Endodermal cell (in vitro differentiated cells): ENCODE measurements around the gene CAMKK2. TPM values are rescaled to one million over a fixed set of nuclear protein-coding genes. Genes with fewer than 3 reads are reported as not detected.

ENCODE experiments used
- DNase-seq: peaks from one replicate; pipeline ENCODE4 v3.0.0-alpha.2; 2017
- H3K27ac ChIP-seq: 2 replicates; pipeline ENCODE4 v1.5.1; 2013; ENCODE audit warnings: mild to moderate bottlenecking, low read depth, low read length, moderate library complexity
- H3K27me3 ChIP-seq: 2 replicates; pipeline ENCODE4 v1.6.1; 2013; ENCODE audit warnings: mild to moderate bottlenecking, low read length, moderate library complexity; ENCODE audit not compliant: insufficient read depth, control insufficient read depth, poor library complexity, severe bottlenecking
- H3K36me3 ChIP-seq: 2 replicates; pipeline ENCODE4 v1.7.0; 2013; ENCODE audit warnings: mild to moderate bottlenecking, low read length, moderate library complexity; ENCODE audit not compliant: control insufficient read depth, insufficient read depth
- H3K4me1 ChIP-seq: one replicate; pipeline ENCODE4 v1.7.0; 2013; ENCODE audit warnings: low read length; ENCODE audit not compliant: control insufficient read depth, insufficient read depth
- H3K4me3 ChIP-seq: 2 replicates; pipeline ENCODE4 v1.5.1; 2013; ENCODE audit warnings: mild to moderate bottlenecking, low read length, moderate library complexity
- H3K9ac ChIP-seq: 2 replicates; pipeline ENCODE4 v1.6.1; 2013; ENCODE audit warnings: mild to moderate bottlenecking, low read length, moderate library complexity; ENCODE audit not compliant: poor library complexity, severe bottlenecking; ENCODE audit errors: extremely low read depth
- H3K9me3 ChIP-seq: 2 replicates; pipeline ENCODE4 v1.6.1; 2013; ENCODE audit warnings: mild to moderate bottlenecking, low read length, moderate library complexity; ENCODE audit not compliant: control insufficient read depth
- H3K27ac Mint-ChIP-seq: 2 replicates; pipeline ENCODE4 v1.8.0; 2020; ENCODE audit warnings: mixed read lengths
- H3K27me3 Mint-ChIP-seq: 2 replicates; pipeline ENCODE4 v1.8.0; 2021; ENCODE audit warnings: mild to moderate bottlenecking, mixed read lengths; ENCODE audit not compliant: insufficient read depth
- H3K36me3 Mint-ChIP-seq: 2 replicates; pipeline ENCODE4 v1.8.0; 2020; ENCODE audit warnings: low read depth, mixed read lengths
- H3K4me1 Mint-ChIP-seq: 2 replicates; pipeline ENCODE4 v1.8.0; 2020; ENCODE audit warnings: mixed read lengths
- H3K4me3 Mint-ChIP-seq: 2 replicates; pipeline ENCODE4 v1.8.0; 2020; ENCODE audit warnings: mild to moderate bottlenecking, moderate library complexity, mixed read lengths
- H3K9me3 Mint-ChIP-seq: 2 replicates; pipeline ENCODE4 v1.8.0; 2020; ENCODE audit warnings: mild to moderate bottlenecking, mixed read lengths
- CTCF ChIP-seq: fragments of 200-600 bp; sonication (generic); conservative IDR thresholded peaks from 2 replicates; pipeline ENCODE4 v1.5.0; 2021; ENCODE audit warnings: antibody characterized with exemption, mild to moderate bottlenecking
- WGBS, 2 experiments: methylation state at CpG; one replicate each; pipeline versions ENCODE4 v1.1.5 to v1.1.7; 2013; ENCODE audit warnings: missing lambda C conversion rate in 2 of 2, mixed read lengths in 1 of 2; ENCODE audit not compliant: insufficient coverage in 1 of 2, insufficient read length in 1 of 2; 5-methylcytosine and 5-hydroxymethylcytosine counted together
- total RNA-seq, 2 donors: library from RNA; stranded (reverse); fragmentation: NEBNext Ultra II Directional in 1 of 2; extraction: Animal tissue kit (Norgen Biotek cat#: 25700) in 1 of 2; gene quantifications; 2 replicates in 1 of 2; 3 replicates in 1 of 2; pipeline ENCODE4 v1.2.1, GENCODE V29; 2021

The CAMKK2 gene
- total RNA-seq, 2 donors from 2014 or later: 95.8 to 113 TPM

GRCh38 chr12:121304306-121304705 lies 7.8 kb upstream of the CAMKK2 start:
- no peaks in the 10 kb centered on the region for H3K9me3 ChIP-seq
- no peak for TF ChIP-seq CTCF
- no peak overlapping the region for H3K9ac ChIP-seq
- DNase-seq: no peak
- peaks cover 14% of the 10 kb centered on the region for H3K36me3 ChIP-seq
- no peaks in the 10 kb centered on the region for H3K27me3 ChIP-seq
- H3K4me1 Mint-ChIP-seq: no peaks in the 10 kb centered on the region
- no peak overlapping the region for H3K27ac Mint-ChIP-seq
- no peak overlapping the region for H3K4me3 ChIP-seq
- peaks cover 14% of the 10 kb centered on the region for H3K36me3 Mint-ChIP-seq
- H3K9me3 Mint-ChIP-seq: no peaks in the 10 kb centered on the region
- WGBS, 2 experiments: 87 to 90% methylated on average over 3 to 4 of the region's 4 CpGs
- no peaks in the 10 kb centered on the region for H3K27me3 Mint-ChIP-seq
- H3K4me1 ChIP-seq: no peaks in the 10 kb centered on the region
- no peak overlapping the region for H3K4me3 Mint-ChIP-seq
- no peak overlapping the region for H3K27ac ChIP-seq

DNA sequence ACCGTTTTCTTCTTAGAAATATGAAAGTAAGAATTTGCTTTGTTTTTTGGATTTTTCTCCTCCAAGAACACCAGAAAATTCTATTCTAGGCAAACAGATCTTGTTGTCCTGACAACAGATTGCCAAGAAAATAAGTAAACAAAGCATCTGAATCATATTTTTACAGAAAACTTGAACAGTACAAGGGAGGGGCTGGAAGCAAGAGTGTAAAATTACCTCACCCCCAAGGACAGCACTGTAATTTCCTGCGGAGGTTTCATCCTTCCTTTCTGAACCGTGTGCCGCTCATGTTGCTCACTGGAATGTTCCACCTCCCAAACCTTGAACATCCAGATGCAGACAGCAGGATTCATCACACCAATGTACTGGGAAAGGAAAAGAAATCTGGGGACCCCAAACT lies 5.4 kb upstream of the CAMKK2 start:
- no peak for TF ChIP-seq CTCF
- no peaks in the 10 kb centered on the region for H3K9me3 Mint-ChIP-seq
- no peaks in the 10 kb centered on the region for H3K27me3 Mint-ChIP-seq
- Histone ChIP-seq H3K9me3 (no peaks in the 10 kb centered on the region), H3K9ac (no peak overlapping the region), H3K27me3 (no peaks in the 10 kb centered on the region), H3K4me3 (no peak overlapping the region), H3K4me1 (no peaks in the 10 kb centered on the region), H3K36me3 (no peaks in the 10 kb centered on the region), H3K27ac (no peak overlapping the region)
- H3K36me3 Mint-ChIP-seq: no peaks in the 10 kb centered on the region
- H3K4me3 Mint-ChIP-seq: no peak overlapping the region
- H3K27ac Mint-ChIP-seq: no peak overlapping the region
- WGBS, 2 experiments: 96% methylated on average over 3 of the region's 4 CpGs; no CpG with 5 or more reads in 1 of the 2 experiments
- no peak for DNase-seq
- H3K4me1 Mint-ChIP-seq: no peaks in the 10 kb centered on the region

DNA sequence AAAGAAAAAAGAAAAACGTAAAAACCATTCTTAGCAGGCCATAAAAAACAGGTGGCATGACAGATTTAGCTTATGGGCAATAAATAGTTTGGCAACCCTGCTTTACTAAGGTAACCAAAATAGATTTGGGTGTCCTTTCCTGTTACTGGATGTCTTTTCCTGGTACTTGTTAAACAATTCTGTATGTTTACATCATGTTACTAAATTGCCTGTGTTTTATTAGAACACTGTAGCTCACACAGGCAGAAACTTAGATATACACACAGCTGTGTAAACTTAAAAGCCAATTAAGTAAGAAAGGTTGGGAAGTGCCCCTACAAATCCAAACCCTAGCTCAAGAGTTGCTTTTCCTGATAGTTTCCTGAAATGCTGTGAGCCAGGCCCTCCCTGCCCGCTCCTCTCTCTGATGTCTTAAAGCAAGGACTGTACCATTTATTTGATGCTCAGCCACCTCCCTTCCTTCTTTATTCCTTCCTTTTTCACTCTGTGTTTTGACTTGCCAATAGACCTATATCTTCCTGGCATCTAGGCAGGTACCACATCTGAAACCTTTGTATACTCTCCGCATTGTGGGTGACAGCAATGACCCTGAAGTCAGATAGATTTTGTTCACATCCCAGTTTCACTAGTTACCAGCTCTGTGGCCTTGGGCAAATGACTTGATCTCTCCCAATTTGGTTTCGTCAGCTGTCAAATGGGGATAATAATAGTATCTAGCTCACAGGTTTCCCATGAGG lies 3.7 kb upstream of the CAMKK2 start:
- peak; percentile 27 for DNase-seq
- Mint-ChIP-seq H3K36me3 (no peaks in the 10 kb centered on the region), H3K27me3 (no peaks in the 10 kb centered on the region), H3K4me1 (peaks cover 3% of the 10 kb centered on the region), H3K4me3 (no peak overlapping the region), H3K9me3 (no peaks in the 10 kb centered on the region), H3K27ac (no peak overlapping the region)
- no peak overlapping the region for H3K9ac ChIP-seq
- no peaks in the 10 kb centered on the region for H3K9me3 ChIP-seq
- H3K27ac ChIP-seq: no peak overlapping the region
- no peak for TF ChIP-seq CTCF
- H3K4me3 ChIP-seq: no peak overlapping the region
- 82 to 93% methylated on average over 3 to 4 of the region's 4 CpGs for WGBS, 2 experiments
- no peaks in the 10 kb centered on the region for H3K36me3 ChIP-seq
- no peaks in the 10 kb centered on the region for H3K27me3 ChIP-seq
- no peaks in the 10 kb centered on the region for H3K4me1 ChIP-seq
